ENCODE results near the gene BLID.

Gene BLID

DNA sequence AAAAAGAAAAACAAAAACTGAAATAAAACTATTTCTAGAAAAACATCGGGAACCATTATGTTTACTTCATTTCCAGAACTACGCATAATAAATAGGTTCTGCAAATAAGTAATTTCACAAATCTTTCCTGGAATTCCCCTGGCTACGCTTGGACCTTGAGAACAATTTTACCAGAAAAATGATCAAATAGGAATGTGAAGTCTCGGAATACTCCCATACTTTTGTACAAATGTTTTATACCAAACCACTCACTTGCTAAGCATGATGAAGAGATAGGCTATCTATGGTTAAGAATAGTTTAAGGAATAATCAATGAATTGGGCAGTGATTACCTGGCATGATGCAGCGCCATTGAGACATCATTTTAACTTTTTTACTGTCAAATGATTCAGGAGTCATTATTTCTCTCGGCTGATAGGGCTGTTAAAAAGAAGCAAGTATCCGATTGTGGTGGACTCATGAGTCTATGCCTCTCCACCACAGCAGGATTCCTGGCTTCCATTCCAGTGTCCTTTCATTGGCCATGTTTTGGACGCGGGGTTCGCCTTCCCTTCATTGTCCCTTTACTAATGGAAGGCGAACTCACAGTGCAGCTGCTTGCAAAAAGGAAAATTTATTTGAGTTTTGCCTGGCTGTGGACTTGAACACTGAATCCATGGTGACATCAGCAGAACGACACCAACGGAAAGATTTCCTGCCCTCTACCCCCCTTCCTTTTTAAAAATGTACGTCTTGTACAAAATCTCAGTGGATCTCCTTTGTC is 39.9 kb upstream of the BLID start:
- POLR2A ChIA-PET = no interaction called here
- TF ChIP-seq HDGF (IDR thresholded peaks at IDR 0.05; ENCODE audit: borderline replicate concordance) = no peak
- TF ChIP-seq TARDBP (IDR thresholded peaks at IDR 0.05) = no peak
- no peak for TF ChIP-seq FOXM1 (IDR thresholded peaks at IDR 0.05; ENCODE audit: borderline replicate concordance)
- TF ChIP-seq L3MBTL2 (conservative IDR thresholded peaks at IDR 0.05) = no peak
- TF ChIP-seq LEF1 (IDR thresholded peaks at IDR 0.05; ENCODE audit: borderline replicate concordance) = no peak
- no peak for TF ChIP-seq ZNF384 (IDR thresholded peaks at IDR 0.05)
- TF ChIP-seq ELF4 (IDR thresholded peaks at IDR 0.05) = no peak
- TF ChIP-seq NFRKB (IDR thresholded peaks at IDR 0.05) = no peak
- TF ChIP-seq, protein P1, sequence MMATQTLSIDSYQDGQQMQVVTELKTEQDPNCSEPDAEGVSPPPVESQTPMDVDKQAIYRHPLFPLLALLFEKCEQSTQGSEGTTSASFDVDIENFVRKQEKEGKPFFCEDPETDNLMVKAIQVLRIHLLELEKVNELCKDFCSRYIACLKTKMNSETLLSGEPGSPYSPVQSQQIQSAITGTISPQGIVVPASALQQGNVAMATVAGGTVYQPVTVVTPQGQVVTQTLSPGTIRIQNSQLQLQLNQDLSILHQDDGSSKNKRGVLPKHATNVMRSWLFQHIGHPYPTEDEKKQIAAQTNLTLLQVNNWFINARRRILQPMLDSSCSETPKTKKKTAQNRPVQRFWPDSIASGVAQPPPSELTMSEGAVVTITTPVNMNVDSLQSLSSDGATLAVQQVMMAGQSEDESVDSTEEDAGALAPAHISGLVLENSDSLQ (IDR thresholded peaks at IDR 0.05) = no peak
- TF ChIP-seq SUZ12 (IDR thresholded peaks at IDR 0.05) = no peak
- TF ChIP-seq SP1 (IDR thresholded peaks at IDR 0.05) = no peak
- no peak for TF ChIP-seq BHLHE40 (IDR thresholded peaks at IDR 0.05; ENCODE audit: borderline replicate concordance)
- no peak for TF ChIP-seq CTBP1 (IDR thresholded peaks at IDR 0.05; ENCODE audit: borderline replicate concordance)
- no peak for TF ChIP-seq FOXA1 (IDR thresholded peaks at IDR 0.05)
- no peak for TF ChIP-seq FOXK2 (IDR thresholded peaks at IDR 0.05)
- no peak for TF ChIP-seq ARNT (IDR thresholded peaks at IDR 0.05)
- CTCF ChIA-PET = no interaction called here
- no peak for DNase-seq (ENCODE audit: extremely low spot score)

DNA sequence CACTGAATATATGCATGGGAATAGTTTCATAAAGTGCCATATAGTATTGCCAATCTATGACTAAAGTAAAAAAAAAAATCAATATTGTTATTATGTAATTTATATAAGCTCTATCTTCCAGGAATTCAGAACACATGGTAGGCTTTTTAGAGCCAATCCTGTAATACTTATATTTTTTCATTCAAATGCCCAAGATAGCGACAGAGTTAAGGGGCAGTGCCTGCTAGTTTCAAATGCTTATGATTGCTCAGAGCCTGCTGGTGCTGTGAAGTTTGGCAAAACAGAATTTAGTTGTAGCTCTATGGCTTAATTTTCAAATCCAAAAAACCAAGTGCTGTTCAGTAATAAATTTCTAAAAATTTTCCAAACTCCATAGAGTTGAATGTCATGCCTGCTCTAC is 39.0 kb upstream of the BLID start:
- TF ChIP-seq TARDBP (IDR thresholded peaks at IDR 0.05) = no peak
- CTCF ChIA-PET = interaction anchor here (0.6 kb wide), 1 partner anchor 500 kb away, joined by 3 read pairs; no protein-coding TSS in a partner anchor
- no peak for DNase-seq (ENCODE audit: extremely low spot score)
- POLR2A ChIA-PET = no interaction called here

DNA sequence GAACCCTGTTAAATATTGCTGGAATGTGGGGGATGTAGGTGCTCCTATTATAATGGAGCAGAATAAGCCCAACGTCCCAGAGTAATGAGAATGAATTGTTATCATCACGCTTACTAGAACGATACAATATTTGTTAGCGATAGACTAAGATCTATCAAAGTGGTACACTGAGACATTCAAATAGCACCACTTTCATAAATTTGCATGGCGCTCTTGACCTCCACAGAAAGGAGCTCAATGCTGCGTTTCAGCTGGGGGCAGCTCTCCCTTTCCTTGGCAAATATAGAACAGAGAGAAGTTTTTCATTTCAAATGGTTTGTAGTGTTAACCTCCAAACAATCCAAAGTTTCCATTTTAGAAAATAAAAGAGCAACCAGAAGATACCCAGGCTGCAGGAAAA is 38.2 kb upstream of the BLID start:
- ChIA-PET POLR2A (no interaction called here), CTCF (interaction anchor here (1.1 kb wide), 1 partner anchor 10 kb away, joined by 3 read pairs; no protein-coding TSS in a partner anchor)
- DNase-seq (ENCODE audit: extremely low spot score) = no peak
- TF ChIP-seq FOXA1 (IDR thresholded peaks at IDR 0.05) (no peak), FOXK2 (IDR thresholded peaks at IDR 0.05) (no peak), L3MBTL2 (conservative IDR thresholded peaks at IDR 0.05) (no peak), ARNT (IDR thresholded peaks at IDR 0.05) (no peak), ELF4 (IDR thresholded peaks at IDR 0.05) (no peak)

DNA sequence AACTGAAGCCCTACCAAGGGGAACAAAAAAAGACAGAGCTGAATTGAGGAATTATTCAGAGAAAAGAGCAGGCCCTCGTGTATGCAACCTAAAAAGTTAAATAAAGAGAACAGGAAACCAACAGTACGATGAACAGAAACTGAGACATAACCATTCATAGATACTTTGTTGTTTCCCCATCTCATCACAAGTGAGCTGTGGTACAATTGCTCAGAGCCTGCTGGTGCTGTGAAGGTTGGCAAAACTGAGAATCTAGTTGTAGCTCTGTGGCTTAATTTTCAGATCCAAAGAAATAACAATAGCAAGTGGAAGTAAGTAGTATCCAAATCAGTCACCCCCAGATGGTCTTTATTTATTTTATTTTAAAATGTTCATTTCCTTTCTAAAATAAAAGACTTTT is 37.7 kb upstream of the BLID start:
- no peak for DNase-seq (ENCODE audit: extremely low spot score)
- ChIA-PET CTCF (interaction anchor here (1.1 kb wide), 1 partner anchor 9 kb away, joined by 3 read pairs; no protein-coding TSS in a partner anchor), POLR2A (no interaction called here)
- no peak for TF ChIP-seq FOXK2 (IDR thresholded peaks at IDR 0.05)
- no peak for TF ChIP-seq NFRKB (IDR thresholded peaks at IDR 0.05)
- TF ChIP-seq ZNF384 (IDR thresholded peaks at IDR 0.05) = no peak

DNA sequence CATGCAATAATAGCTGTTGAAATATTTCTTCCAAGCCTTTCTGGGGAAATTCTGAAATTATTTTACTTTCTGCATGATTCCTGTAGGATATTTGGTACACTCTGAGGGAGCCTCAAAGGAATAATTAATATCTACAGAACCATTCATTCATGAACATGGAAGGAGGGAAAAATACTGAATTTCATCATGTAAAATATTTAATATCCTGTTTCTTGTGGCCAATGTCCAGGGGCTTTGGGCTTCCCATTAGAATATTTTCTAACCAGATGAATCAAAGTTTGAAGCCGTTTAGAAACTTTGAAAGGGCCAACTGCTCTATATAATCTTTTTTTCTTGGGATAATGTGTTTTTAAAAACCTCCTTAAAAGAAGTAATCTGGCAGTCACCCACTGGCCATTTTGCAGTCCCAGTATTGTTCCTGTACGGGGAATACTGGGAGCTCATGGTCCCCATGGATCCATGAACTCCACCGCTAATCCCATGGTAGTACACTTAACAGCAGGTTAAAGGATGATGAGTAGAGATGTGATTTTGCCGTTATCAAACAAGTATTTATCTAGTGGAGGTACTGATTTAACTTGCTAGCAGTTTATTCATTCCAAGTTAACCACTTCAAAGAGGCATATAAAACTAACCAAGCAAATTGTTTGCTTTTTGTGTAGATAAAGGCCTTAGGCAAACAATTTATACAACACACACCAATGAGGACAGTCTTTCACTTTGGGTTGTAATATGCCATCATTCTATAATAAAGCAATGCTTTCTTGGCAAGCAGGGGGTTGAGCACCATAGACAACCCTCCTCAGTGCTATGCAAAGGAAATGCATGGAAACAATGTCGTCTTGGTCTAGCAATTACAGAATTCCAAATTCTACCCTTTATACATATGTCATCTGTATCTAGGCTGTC is 34.5 kb upstream of the BLID start:
- TF ChIP-seq FOXA1 (IDR thresholded peaks at IDR 0.05) = no peak
- TF ChIP-seq TARDBP (IDR thresholded peaks at IDR 0.05) = no peak
- TF ChIP-seq ARNT (IDR thresholded peaks at IDR 0.05) = no peak
- TF ChIP-seq FOXK2 (IDR thresholded peaks at IDR 0.05) = no peak
- no peak for TF ChIP-seq L3MBTL2 (conservative IDR thresholded peaks at IDR 0.05)
- no peak for TF ChIP-seq CTBP1 (IDR thresholded peaks at IDR 0.05; ENCODE audit: borderline replicate concordance)
- TF ChIP-seq SUZ12 (IDR thresholded peaks at IDR 0.05) = no peak
- TF ChIP-seq LEF1 (IDR thresholded peaks at IDR 0.05; ENCODE audit: borderline replicate concordance) = no peak
- TF ChIP-seq FOXM1 (IDR thresholded peaks at IDR 0.05; ENCODE audit: borderline replicate concordance) = no peak
- TF ChIP-seq SP1 (IDR thresholded peaks at IDR 0.05) = no peak
- no peak for TF ChIP-seq HDGF (IDR thresholded peaks at IDR 0.05; ENCODE audit: borderline replicate concordance)
- TF ChIP-seq ELF4 (IDR thresholded peaks at IDR 0.05) = no peak
- no peak for TF ChIP-seq NFRKB (IDR thresholded peaks at IDR 0.05)
- TF ChIP-seq, protein P1 (IDR thresholded peaks at IDR 0.05) = no peak
- no peak for TF ChIP-seq ZNF384 (IDR thresholded peaks at IDR 0.05)
- ChIA-PET POLR2A (no interaction called here), CTCF (no interaction called here)
- DNase-seq (ENCODE audit: extremely low spot score) = no peak

DNA sequence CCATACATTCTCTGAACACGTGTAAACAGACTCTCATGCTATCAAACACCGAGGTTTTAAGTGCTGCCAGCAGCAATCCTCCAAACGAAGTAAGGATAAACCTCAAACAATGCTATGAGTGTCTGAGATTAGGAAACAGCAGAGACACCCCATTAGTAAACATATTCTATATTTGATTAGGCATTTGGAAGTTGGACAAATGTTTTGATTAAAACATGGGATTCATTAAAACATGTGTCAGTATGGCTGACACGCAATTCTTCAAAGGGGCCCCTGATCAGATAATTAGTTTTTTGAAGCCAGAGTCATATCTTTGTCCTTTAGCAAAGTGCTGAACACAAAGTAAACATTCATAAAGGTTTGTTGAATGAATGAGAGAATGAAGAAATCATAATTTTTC is 33.2 kb upstream of the BLID start:
- no peak for DNase-seq (ENCODE audit: extremely low spot score)
- ChIA-PET POLR2A (no interaction called here), CTCF (no interaction called here)
- TF ChIP-seq ELF4 (IDR thresholded peaks at IDR 0.05) (no peak), ARNT (IDR thresholded peaks at IDR 0.05) (no peak), FOXK2 (IDR thresholded peaks at IDR 0.05) (no peak), LEF1 (IDR thresholded peaks at IDR 0.05; ENCODE audit: borderline replicate concordance) (no peak), SUZ12 (IDR thresholded peaks at IDR 0.05) (no peak), ZNF384 (IDR thresholded peaks at IDR 0.05) (no peak), L3MBTL2 (conservative IDR thresholded peaks at IDR 0.05) (no peak), SP1 (IDR thresholded peaks at IDR 0.05) (no peak), FOXA1 (IDR thresholded peaks at IDR 0.05) (no peak)

DNA sequence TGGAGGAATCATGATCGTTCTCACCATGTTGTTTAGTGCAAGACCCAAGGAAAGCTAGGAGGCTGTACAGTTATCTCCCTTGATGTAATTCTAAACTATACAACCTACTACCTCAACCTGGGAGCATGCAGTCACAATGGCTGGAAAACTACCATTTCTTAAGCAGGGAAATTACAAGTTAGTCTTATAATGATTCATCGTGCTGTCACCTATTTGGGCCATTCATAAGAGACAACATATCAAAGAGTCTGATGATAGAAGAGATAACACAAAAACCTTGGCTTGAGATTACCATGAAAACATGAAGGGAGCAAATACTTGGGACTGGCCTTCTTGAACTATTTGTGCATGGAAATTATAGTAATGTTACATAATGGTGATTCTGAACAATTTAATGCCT is 30.5 kb upstream of the BLID start:
- ChIA-PET CTCF (no interaction called here), POLR2A (no interaction called here)
- TF ChIP-seq ELF4 (IDR thresholded peaks at IDR 0.05) (no peak), FOXM1 (IDR thresholded peaks at IDR 0.05; ENCODE audit: borderline replicate concordance) (no peak), SUZ12 (IDR thresholded peaks at IDR 0.05) (no peak), FOXK2 (IDR thresholded peaks at IDR 0.05) (no peak), L3MBTL2 (conservative IDR thresholded peaks at IDR 0.05) (no peak), ARNT (IDR thresholded peaks at IDR 0.05) (no peak), ZNF384 (IDR thresholded peaks at IDR 0.05) (no peak), SP1 (IDR thresholded peaks at IDR 0.05) (no peak), NFRKB (IDR thresholded peaks at IDR 0.05) (no peak), TARDBP (IDR thresholded peaks at IDR 0.05) (no peak), BHLHE40 (IDR thresholded peaks at IDR 0.05; ENCODE audit: borderline replicate concordance) (no peak), CTBP1 (IDR thresholded peaks at IDR 0.05; ENCODE audit: borderline replicate concordance) (no peak)
- TF ChIP-seq, protein P1 (IDR thresholded peaks at IDR 0.05) = no peak
- DNase-seq (ENCODE audit: extremely low spot score) = no peak
